Skeletal muscle satellite cell (primary cell): ENCODE data around the gene AGAP2.

ENCODE experiments used
- H3K27me3 ChIP-seq: 2 replicates; pipeline ENCODE4 v1.7.0; 2013; ENCODE audit warnings: low read length; ENCODE audit not compliant: control insufficient read depth, insufficient read depth
- H3K36me3 ChIP-seq: 2 replicates; pipeline ENCODE4 v1.7.0; 2013; ENCODE audit warnings: mild to moderate bottlenecking, control low read depth, low read length; ENCODE audit not compliant: insufficient read depth
- H3K4me1 ChIP-seq: 2 replicates; pipeline ENCODE4 v1.7.0; 2013; ENCODE audit warnings: low read length; ENCODE audit not compliant: control insufficient read depth, insufficient read depth
- H3K4me2 ChIP-seq: 2 replicates; pipeline ENCODE4 v1.7.0; 2013; ENCODE audit warnings: mild to moderate bottlenecking, low read length
- H3K4me3 ChIP-seq: 2 replicates; pipeline ENCODE4 v1.7.0; 2013; ENCODE audit warnings: low read length
- H3K9ac ChIP-seq: 2 replicates; pipeline ENCODE4 v1.7.0; 2013; ENCODE audit warnings: mild to moderate bottlenecking, low read depth, low read length, moderate library complexity
- H3K9me3 ChIP-seq: replicated peaks from 2 replicates; pipeline ENCODE4 v1.7.0; 2013; ENCODE audit warnings: mild to moderate bottlenecking, control low read depth, low read length

The AGAP2 gene

GRCh38 chr12:57740656-57741412, 2.3 kb upstream of the AGAP2 start:
- Histone ChIP-seq H3K4me2 (no peak overlapping the region), H3K27me3 (peaks cover 58% of the 10 kb centered on the region), H3K4me1 (peaks cover 20% of the 10 kb centered on the region)

GRCh38 chr12:57739914-57740538, 1.5 kb upstream of the AGAP2 start:
- peaks cover 19% of the 10 kb centered on the region for H3K4me1 ChIP-seq

More at GRCh38 chr12:57740656-57741412, 2.3 kb upstream of the AGAP2 start:
- Histone ChIP-seq H3K36me3 (no peaks in the 10 kb centered on the region), H3K9ac (no peak overlapping the region), H3K9me3 (no peaks in the 10 kb centered on the region), H3K4me3 (no peak overlapping the region)

GRCh38 chr12:57739387-57739786, 845 bp upstream of the AGAP2 start:
- Histone ChIP-seq H3K9me3 (no peaks in the 10 kb centered on the region), H3K4me3 (no peak overlapping the region), H3K36me3 (no peaks in the 10 kb centered on the region), H3K9ac (no peak overlapping the region), H3K4me2 (no peak overlapping the region), H3K4me1 (peaks cover 19% of the 10 kb centered on the region), H3K27me3 (peaks cover 72% of the 10 kb centered on the region)

More at GRCh38 chr12:57739914-57740538, 1.5 kb upstream of the AGAP2 start:
- H3K9me3 ChIP-seq = no peaks in the 10 kb centered on the region
- H3K9ac ChIP-seq = no peak overlapping the region
- H3K4me3 ChIP-seq = no peak overlapping the region
- H3K36me3 ChIP-seq = no peaks in the 10 kb centered on the region
- H3K27me3 ChIP-seq = peaks cover 65% of the 10 kb centered on the region
- no peak overlapping the region for H3K4me2 ChIP-seq

GRCh38 chr12:57737467-57738460, 778 bp downstream of the AGAP2 start:
- H3K9ac ChIP-seq = no peak overlapping the region
- no peaks in the 10 kb centered on the region for H3K9me3 ChIP-seq
- peak overlapping the region; percentile 79 for H3K4me2 ChIP-seq
- H3K36me3 ChIP-seq = no peaks in the 10 kb centered on the region
- peak overlapping the region; percentile 42 for H3K4me3 ChIP-seq
- H3K4me1 ChIP-seq = peaks cover 19% of the 10 kb centered on the region
- H3K27me3 ChIP-seq = peaks cover 84% of the 10 kb centered on the region

GRCh38 chr12:57736741-57737466, 1.6 kb downstream of the AGAP2 start:
- Histone ChIP-seq H3K9ac (no peak overlapping the region), H3K27me3 (peaks cover 82% of the 10 kb centered on the region), H3K4me1 (peaks cover 19% of the 10 kb centered on the region), H3K4me2 (peak overlapping the region; percentile 82), H3K9me3 (no peaks in the 10 kb centered on the region), H3K4me3 (no peak overlapping the region), H3K36me3 (no peaks in the 10 kb centered on the region)

- peak overlapping the region; percentile 58 for H3K4me3 ChIP-seq
- H3K4me2 ChIP-seq = peak overlapping the region; percentile 82
- no peaks in the 10 kb centered on the region for H3K9me3 ChIP-seq
- H3K4me1 ChIP-seq = peaks cover 19% of the 10 kb centered on the region
- H3K9ac ChIP-seq = peak overlapping the region; percentile 21
- H3K27me3 ChIP-seq = peaks cover 75% of the 10 kb centered on the region
- H3K36me3 ChIP-seq = no peaks in the 10 kb centered on the region
Observed at GRCh38 chr12:57735952-57736740, 2.4 kb downstream of the AGAP2 start.

- Histone ChIP-seq H3K27me3 (peaks cover 68% of the 10 kb centered on the region), H3K4me1 (peaks cover 19% of the 10 kb centered on the region), H3K4me3 (peak overlapping the region; percentile 58), H3K36me3 (no peaks in the 10 kb centered on the region), H3K9ac (no peak overlapping the region), H3K4me2 (peak overlapping the region; percentile 82), H3K9me3 (no peaks in the 10 kb centered on the region)
Observed at GRCh38 chr12:57735198-57735855, 3.2 kb downstream of the AGAP2 start.

GRCh38 chr12:57734591-57734990, 4.0 kb downstream of the AGAP2 start:
- Histone ChIP-seq H3K9me3 (no peaks in the 10 kb centered on the region), H3K4me3 (no peak overlapping the region), H3K4me2 (no peak overlapping the region), H3K9ac (no peak overlapping the region), H3K27me3 (peaks cover 64% of the 10 kb centered on the region), H3K36me3 (no peaks in the 10 kb centered on the region), H3K4me1 (peaks cover 19% of the 10 kb centered on the region)

- Histone ChIP-seq H3K9me3 (no peaks in the 10 kb centered on the region), H3K27me3 (peaks cover 57% of the 10 kb centered on the region), H3K4me1 (peaks cover 19% of the 10 kb centered on the region)
Observed at GRCh38 chr12:57733928-57734327, 4.6 kb downstream of the AGAP2 start.

More at GRCh38 chr12:57733928-57734327, 4.6 kb downstream of the AGAP2 start:
- Histone ChIP-seq H3K9ac (no peak overlapping the region), H3K36me3 (no peaks in the 10 kb centered on the region), H3K4me3 (no peak overlapping the region), H3K4me2 (no peak overlapping the region)
